Gastrocnemius medialis (tissue), 4 donors: ENCODE measurements around the gene VSTM2B. TPM values are rescaled to one million over a fixed set of nuclear protein-coding genes. Genes with fewer than 3 reads are reported as not detected.

Experiments used
- ATAC-seq, 2 donors: fragments of 150-250 bp; one replicate each; pipeline ENCODE4 v1.9.1; 2016
- DNase-seq, 2 donors: peaks; one replicate each; pipeline ENCODE4 v3.0.0-alpha.2; 2019
- H3K27ac ChIP-seq, 4 donors: fragments of 200-600 bp; sonication (generic); 1 replicate in 1 of 4; 2 replicates in 3 of 4; pipeline ENCODE4 v1.5.1; 2016 to 2018; ENCODE audit warnings: mild to moderate bottlenecking in 2 of 4, moderate library complexity in 1 of 4
- H3K27me3 ChIP-seq, 3 donors: fragments of 200-600 bp; sonication (generic) in 2 of 3; 1 replicate in 1 of 3; 2 replicates in 2 of 3; pipeline versions ENCODE4 v1.5.1 to v1.6.0; 2016 to 2019; ENCODE audit warnings: mild to moderate bottlenecking in 1 of 3, moderate library complexity in 1 of 3
- H3K36me3 ChIP-seq, 2 donors: fragments of 200-600 bp; sonication (generic) in 1 of 2; one replicate each; pipeline ENCODE4 v1.5.1; 2017 to 2018
- H3K4me1 ChIP-seq, 2 donors: fragments of 200-600 bp; sonication (generic) in 1 of 2; one replicate each; pipeline ENCODE4 v1.5.1; 2016 to 2017; ENCODE audit warnings: mild to moderate bottlenecking in 2 of 2
- H3K4me3 ChIP-seq, 4 donors: fragments of 200-600 bp; sonication (generic) in 3 of 4; 1 replicate in 1 of 4; 2 replicates in 3 of 4; pipeline ENCODE4 v1.5.1; 2016 to 2019; ENCODE audit warnings: mild to moderate bottlenecking in 2 of 4
- H3K9me3 ChIP-seq, 3 donors: fragments of 200-600 bp; sonication (generic) in 2 of 3; 1 replicate in 1 of 3; 2 replicates in 2 of 3; pipeline ENCODE4 v1.5.1; 2016 to 2019
- POLR2A ChIP-seq, 2 donors: fragments of 450-650 bp; IDR thresholded peaks; one replicate each; pipeline ENCODE4 v1.6.1; 2017; ENCODE audit warnings: antibody characterized with exemption in 2 of 2, mild to moderate bottlenecking in 2 of 2, moderate library complexity in 2 of 2
- in situ Hi-C, 4 donors: fragments of 200-750 bp; cut with MboI; loops; one replicate each; pipeline versions ENCODE4 v1.15.0 to v1.8.0; 2017; ENCODE audit warnings: low sequenced_read_pairs in 4 of 4
- intact Hi-C: fragments of 100-400 bp; cut with DNase I; formaldehyde crosslinking; loops from one replicate; pipeline ENCODE4 v1.15.1; 2023; ENCODE audit warnings: low total_unique reads
- total RNA-seq, 4 donors: library from RNA; depleted of rRNA; stranded (reverse); fragments of >200 nt; gene quantifications; one replicate each; pipeline versions ENCODE4 v1.1.0 to v1.2.3, GENCODE V29; 2016
- TF ChIP-seq, protein P1 (sequence below), 5 experiments: fragments of 450-650 bp in 3 of 5; fragments of 200-600 bp in 2 of 5; sonication (generic) in 2 of 5; IDR thresholded peaks in 4 of 5; conservative IDR thresholded peaks in 1 of 5; 1 replicate in 4 of 5; 2 replicates in 1 of 5; pipeline ENCODE4 v1.5.1; 2016 to 2019; ENCODE audit warnings: antibody characterized with exemption in 5 of 5, mild to moderate bottlenecking in 3 of 5, moderate library complexity in 3 of 5

Gene VSTM2B
- total RNA-seq, 4 donors from 2014 or later = not detected

DNA sequence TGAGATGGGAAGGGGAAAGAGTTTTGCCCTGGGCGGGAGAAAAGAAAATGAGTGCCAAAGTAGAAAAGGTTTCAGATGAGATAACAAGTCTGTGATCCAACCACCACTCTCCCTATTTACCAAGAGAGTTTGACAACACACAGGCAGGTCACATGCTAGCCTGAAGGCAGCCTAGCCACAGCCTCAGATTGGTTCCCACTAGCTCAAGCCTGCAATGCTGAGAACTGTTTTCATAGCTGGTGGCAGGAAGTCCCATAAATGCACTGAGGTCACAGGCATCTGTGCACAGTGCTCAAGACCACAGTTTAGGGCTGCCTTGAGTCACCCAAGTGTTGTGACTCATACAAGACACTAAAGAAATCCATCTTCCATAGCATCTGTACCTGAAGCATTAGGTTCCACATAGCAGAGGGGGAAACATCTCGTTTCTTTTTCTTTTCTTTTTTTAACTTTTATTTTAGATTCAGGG, 61.8 kb downstream of the VSTM2B start:
- DNase-seq = no peak
- intact Hi-C loops (no loop called here), in situ Hi-C loops (no loop called here)
- H3K36me3 ChIP-seq = no peaks in the 10 kb centered on the region
- no peaks in the 10 kb centered on the region for H3K4me1 ChIP-seq
- H3K9me3 ChIP-seq = no peaks in the 10 kb centered on the region
- ATAC-seq = no peak
- no peak overlapping the region for H3K4me3 ChIP-seq
- peaks cover 0 to 15% (median 7%) of the 10 kb centered on the region in 3 donors for H3K27me3 ChIP-seq
- no peak for TF ChIP-seq POLR2A (IDR thresholded peaks at IDR 0.05)
- TF ChIP-seq, protein P1, sequence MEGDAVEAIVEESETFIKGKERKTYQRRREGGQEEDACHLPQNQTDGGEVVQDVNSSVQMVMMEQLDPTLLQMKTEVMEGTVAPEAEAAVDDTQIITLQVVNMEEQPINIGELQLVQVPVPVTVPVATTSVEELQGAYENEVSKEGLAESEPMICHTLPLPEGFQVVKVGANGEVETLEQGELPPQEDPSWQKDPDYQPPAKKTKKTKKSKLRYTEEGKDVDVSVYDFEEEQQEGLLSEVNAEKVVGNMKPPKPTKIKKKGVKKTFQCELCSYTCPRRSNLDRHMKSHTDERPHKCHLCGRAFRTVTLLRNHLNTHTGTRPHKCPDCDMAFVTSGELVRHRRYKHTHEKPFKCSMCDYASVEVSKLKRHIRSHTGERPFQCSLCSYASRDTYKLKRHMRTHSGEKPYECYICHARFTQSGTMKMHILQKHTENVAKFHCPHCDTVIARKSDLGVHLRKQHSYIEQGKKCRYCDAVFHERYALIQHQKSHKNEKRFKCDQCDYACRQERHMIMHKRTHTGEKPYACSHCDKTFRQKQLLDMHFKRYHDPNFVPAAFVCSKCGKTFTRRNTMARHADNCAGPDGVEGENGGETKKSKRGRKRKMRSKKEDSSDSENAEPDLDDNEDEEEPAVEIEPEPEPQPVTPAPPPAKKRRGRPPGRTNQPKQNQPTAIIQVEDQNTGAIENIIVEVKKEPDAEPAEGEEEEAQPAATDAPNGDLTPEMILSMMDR (IDR thresholded peaks at IDR 0.05 in 4 of 5, conservative IDR thresholded peaks at IDR 0.05 in 1 of 5) = no peak
- no peak overlapping the region for H3K27ac ChIP-seq

DNA sequence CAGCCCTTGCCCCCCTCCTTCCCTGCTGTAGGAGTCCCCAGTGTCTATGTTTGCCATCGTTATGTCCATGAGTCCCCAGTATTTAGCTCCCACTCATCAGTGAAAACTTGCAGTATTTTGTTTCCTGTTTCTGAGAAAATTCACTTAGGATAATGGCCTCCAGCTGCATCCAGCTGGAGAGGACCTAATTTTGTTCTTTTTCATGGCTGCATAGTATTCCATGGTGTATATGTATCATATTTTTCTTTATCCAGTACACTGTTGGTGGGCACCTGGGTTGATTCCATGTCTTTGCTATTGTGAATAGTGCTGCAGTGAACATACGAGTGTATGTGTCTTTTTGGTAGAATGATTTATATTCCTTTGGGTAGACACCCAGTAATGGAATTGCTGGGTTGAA, 62.3 kb downstream of the VSTM2B start:
- Histone ChIP-seq H3K27ac (no peak overlapping the region), H3K36me3 (no peaks in the 10 kb centered on the region), H3K27me3 (peaks cover 0 to 15% (median 7%) of the 10 kb centered on the region in 3 donors), H3K4me3 (no peak overlapping the region), H3K9me3 (no peaks in the 10 kb centered on the region), H3K4me1 (no peaks in the 10 kb centered on the region)
- intact Hi-C loops (no loop called here), in situ Hi-C loops (no loop called here)
- DNase-seq = no peak
- no peak for ATAC-seq
- no peak for TF ChIP-seq POLR2A (IDR thresholded peaks at IDR 0.05)
- TF ChIP-seq, protein P1 (IDR thresholded peaks at IDR 0.05 in 4 of 5, conservative IDR thresholded peaks at IDR 0.05 in 1 of 5) = no peak

DNA sequence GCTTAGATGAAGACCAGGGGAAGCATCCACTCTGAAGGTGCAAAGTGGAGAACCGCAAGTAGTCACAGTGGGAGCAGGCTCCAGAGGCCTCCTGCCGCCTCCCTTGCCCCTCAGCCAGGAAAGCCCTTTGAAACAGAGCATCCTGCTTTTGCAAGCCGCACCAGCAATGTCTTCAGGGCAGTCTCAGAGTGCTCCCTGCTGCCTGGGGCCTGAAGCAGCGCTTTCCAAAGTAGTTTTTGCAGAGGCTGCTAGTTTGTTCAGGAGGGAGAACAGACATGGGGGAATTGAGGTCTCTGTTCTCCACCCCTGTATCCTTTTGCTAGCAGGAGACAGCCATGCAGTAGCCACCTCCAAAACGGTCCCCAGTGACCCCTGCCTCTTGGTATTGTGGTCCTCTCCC, 64.5 kb downstream of the VSTM2B start:
- DNase-seq (no peak), ATAC-seq (no peak)
- peaks cover 9 to 15% (median 13%) of the 10 kb centered on the region in 3 donors for H3K27me3 ChIP-seq
- in situ Hi-C loops (no loop called here), intact Hi-C loops (no loop called here)
- H3K9me3 ChIP-seq = no peaks in the 10 kb centered on the region
- H3K27ac ChIP-seq = no peak overlapping the region
- no peaks in the 10 kb centered on the region for H3K36me3 ChIP-seq
- no peaks in the 10 kb centered on the region for H3K4me1 ChIP-seq
- H3K4me3 ChIP-seq = no peak overlapping the region
- TF ChIP-seq, protein P1 (IDR thresholded peaks at IDR 0.05 in 4 of 5, conservative IDR thresholded peaks at IDR 0.05 in 1 of 5) = no peak
- TF ChIP-seq POLR2A (IDR thresholded peaks at IDR 0.05) = no peak

DNA sequence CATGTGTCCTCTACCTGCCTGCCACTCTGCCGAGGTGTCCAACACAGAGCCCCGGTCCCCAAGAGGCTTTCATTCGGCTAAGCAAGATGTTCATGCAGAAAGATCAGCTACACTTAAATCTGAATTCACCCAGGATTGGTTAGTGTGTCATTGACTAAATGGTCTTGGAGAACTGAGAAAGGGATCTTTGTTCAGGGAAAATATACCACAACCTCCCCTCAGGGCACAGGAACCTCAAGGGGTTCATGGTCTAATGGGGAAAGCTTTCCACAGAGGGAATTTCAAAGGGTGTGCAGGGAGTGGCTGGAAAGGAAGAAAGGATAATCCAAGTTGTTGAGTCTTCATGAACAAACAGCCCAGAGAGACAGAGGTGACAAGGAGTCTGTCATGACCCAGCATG, 65.9 kb downstream of the VSTM2B start:
- Histone ChIP-seq H3K27me3 (peaks cover 10 to 22% (median 21%) of the 10 kb centered on the region in 3 donors), H3K27ac (no peak overlapping the region), H3K36me3 (no peaks in the 10 kb centered on the region), H3K9me3 (no peaks in the 10 kb centered on the region), H3K4me3 (no peak overlapping the region), H3K4me1 (no peaks in the 10 kb centered on the region)
- in situ Hi-C loops = no loop called here
- intact Hi-C loops = no loop called here
- DNase-seq (no peak), ATAC-seq (no peak)
- TF ChIP-seq, protein P1 (IDR thresholded peaks at IDR 0.05 in 4 of 5, conservative IDR thresholded peaks at IDR 0.05 in 1 of 5) = no peak
- no peak for TF ChIP-seq POLR2A (IDR thresholded peaks at IDR 0.05)

DNA sequence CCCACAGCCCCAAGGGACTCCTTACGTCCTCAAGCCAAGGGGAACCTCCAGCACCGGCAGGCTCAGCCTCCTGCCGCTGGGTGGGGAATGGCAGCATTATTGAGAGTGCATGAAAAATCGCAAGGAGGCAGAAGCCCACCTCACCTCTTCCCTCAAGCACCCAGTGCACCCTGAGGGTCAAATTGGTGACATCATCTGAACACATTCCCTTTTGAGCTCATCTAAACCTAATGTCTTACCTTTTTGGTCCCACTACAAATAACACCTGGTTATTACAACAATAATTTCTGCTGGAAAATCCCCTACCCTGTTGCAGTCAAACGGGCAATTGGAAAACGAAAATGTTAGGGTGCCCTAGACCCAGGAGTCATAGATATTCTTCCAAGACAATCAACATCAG, 68.1 kb downstream of the VSTM2B start:
- Histone ChIP-seq H3K4me3 (no peak overlapping the region), H3K27me3 (peaks cover 7 to 21% (median 18%) of the 10 kb centered on the region in 3 donors), H3K36me3 (no peaks in the 10 kb centered on the region), H3K9me3 (no peaks in the 10 kb centered on the region), H3K27ac (no peak overlapping the region), H3K4me1 (no peaks in the 10 kb centered on the region)
- intact Hi-C loops (no loop called here), in situ Hi-C loops (no loop called here)
- ATAC-seq (no peak), DNase-seq (no peak)
- no peak for TF ChIP-seq POLR2A (IDR thresholded peaks at IDR 0.05)
- TF ChIP-seq, protein P1 (IDR thresholded peaks at IDR 0.05 in 4 of 5, conservative IDR thresholded peaks at IDR 0.05 in 1 of 5) = no peak
